H54 (cell line): ENCODE data around the gene AGBL3.
"Not testable (repeated sequence)": the region's sequence is repeated elsewhere in the genome, so short reads cannot be mapped to it uniquely, and the experiment has no call there.

Source experiments
- DNase-seq: peaks from one replicate; pipeline ENCODE4 v3.0.0; 2011; ENCODE audit warnings: low spot score, mixed read lengths; ENCODE audit not compliant: insufficient read length
- FAIRE-seq: peaks from 3 replicates; lab custom pipeline; 2011; peaks lifted over from hg19 to GRCh38; lab: Jason Lieb, UNC
- POLR2A ChIP-seq: IDR thresholded peaks from 2 replicates; pipeline ENCODE4 v1.6.1; 2011; ENCODE audit warnings: low read depth, mild to moderate bottlenecking, low read length

The AGBL3 gene

GRCh38 chr7:134992626-134993179 lies 6.4 kb downstream of the AGBL3 start:
- TF ChIP-seq POLR2A, result no peak
- DNase-seq (no peak), FAIRE-seq (no peak)

- no peak for FAIRE-seq
- no peak for TF ChIP-seq POLR2A
- DNase-seq, result no peak
Measured at GRCh38 chr7:134993877-134994456, 7.7 kb downstream of the AGBL3 start.

GRCh38 chr7:134995239-134996096 lies 9.2 kb downstream of the AGBL3 start:
- FAIRE-seq (no peak), DNase-seq (no peak)
- no peak for TF ChIP-seq POLR2A

GRCh38 chr7:134996097-134996550 lies 9.8 kb downstream of the AGBL3 start:
- no peak for DNase-seq
- FAIRE-seq, result no peak
- no peak for TF ChIP-seq POLR2A

GRCh38 chr7:134997214-134997885 lies 11.0 kb downstream of the AGBL3 start:
- DNase-seq (no peak), FAIRE-seq (no peak)
- TF ChIP-seq POLR2A, result no peak

- DNase-seq (no peak), FAIRE-seq (no peak)
- TF ChIP-seq POLR2A, result no peak
Measured at GRCh38 chr7:134999136-134999535, 12.8 kb downstream of the AGBL3 start.

GRCh38 chr7:135001390-135002165 lies 15.3 kb downstream of the AGBL3 start:
- FAIRE-seq (no peak), DNase-seq (no peak)
- TF ChIP-seq POLR2A, result no peak

GRCh38 chr7:135012229-135012628 lies 25.9 kb downstream of the AGBL3 start:
- no peak for TF ChIP-seq POLR2A
- FAIRE-seq (no peak), DNase-seq (no peak)

GRCh38 chr7:135023622-135024021 lies 37.3 kb downstream of the AGBL3 start:
- DNase-seq (no peak), FAIRE-seq (no peak)
- TF ChIP-seq POLR2A, result no peak

- FAIRE-seq, result no peak
- no peak for TF ChIP-seq POLR2A
Measured at GRCh38 chr7:135035252-135035651, 48.9 kb downstream of the AGBL3 start.

GRCh38 chr7:135067017-135067416 lies 80.7 kb downstream of the AGBL3 start:
- not testable (repeated sequence) for FAIRE-seq, DNase-seq

More at GRCh38 chr7:135035252-135035651, 48.9 kb downstream of the AGBL3 start:
- DNase-seq, result no peak

- TF ChIP-seq POLR2A, result no peak
- DNase-seq (no peak), FAIRE-seq (no peak)
Measured at GRCh38 chr7:135074096-135074495, 87.8 kb downstream of the AGBL3 start.

- FAIRE-seq (no peak), DNase-seq (no peak)
- TF ChIP-seq POLR2A, result no peak
Measured at GRCh38 chr7:135074531-135074930, 88.2 kb downstream of the AGBL3 start.
